K562 (cell line): ENCODE results near the gene B4GALNT4. TPM values are rescaled to one million over a fixed set of nuclear protein-coding genes. Genes with fewer than 3 reads are reported as not detected.

Experiments used
- ARHGAP35 ChIP-seq: fragments of 450-650 bp; IDR thresholded peaks from 2 replicates; pipeline ENCODE4 v1.6.1; 2018; ENCODE audit not compliant: partially characterized antibody
- ASH1L ChIP-seq: fragments of 450-650 bp; IDR thresholded peaks from 2 replicates; pipeline ENCODE4 v1.6.1; 2018; ENCODE audit warnings: borderline replicate concordance, mild to moderate bottlenecking, low read depth; ENCODE audit not compliant: partially characterized antibody
- CHD1 ChIP-seq: fragments of 200-600 bp; sonication (generic); IDR thresholded peaks from one replicate; pipeline ENCODE4 v1.6.1; 2012; ENCODE audit warnings: mild to moderate bottlenecking, moderate library complexity, low read length, inconsistent platforms
- CSDE1 ChIP-seq, 2 experiments: fragments of 450-650 bp; IDR thresholded peaks; 2 replicates each; pipeline ENCODE4 v1.6.1; 2016; ENCODE audit warnings: mild to moderate bottlenecking in 1 of 2
- EP400 ChIP-seq: fragments of 450-650 bp; IDR thresholded peaks from 2 replicates; pipeline ENCODE4 v1.6.1; 2017; ENCODE audit warnings: antibody characterized with exemption, mild to moderate bottlenecking, moderate library complexity
- IRF2 ChIP-seq: sonication (generic); formaldehyde crosslinking; IDR thresholded peaks from 2 replicates; pipeline ENCODE4 v1.8.1; 2022; ENCODE audit warnings: mild to moderate bottlenecking, missing genetic modification reagents
- NCOA4 ChIP-seq: fragments of 450-650 bp; IDR thresholded peaks from 2 replicates; pipeline ENCODE4 v1.6.1; 2018; ENCODE audit warnings: mild to moderate bottlenecking; ENCODE audit not compliant: partially characterized antibody
- NCOR1 ChIP-seq: fragments of 450-650 bp; IDR thresholded peaks from 2 replicates; pipeline ENCODE4 v1.6.1; 2016; ENCODE audit warnings: mild to moderate bottlenecking, moderate library complexity
- NFIX ChIP-seq: fragments of 250-450 bp; sonication (Bioruptor Pico); IDR thresholded peaks from 2 replicates; pipeline ENCODE4 v1.4.0; 2020; ENCODE audit warnings: low read depth, mild to moderate bottlenecking, moderate library complexity
- NR2C2 ChIP-seq, 2 experiments: fragments of 200-800 bp in 1 of 2; sonication (Bioruptor generic) in 1 of 2; sonication (generic) in 1 of 2; formaldehyde crosslinking in 1 of 2; IDR thresholded peaks; 2 replicates each; pipeline versions ENCODE4 v1.6.1 to v1.8.0; 2016 to 2022; ENCODE audit warnings: mild to moderate bottlenecking in 1 of 2, missing compliant biosample characterization in 1 of 2, missing genetic modification characterization in 1 of 2, missing genetic modification reagents in 1 of 2
- PCBP1 ChIP-seq: fragments of 200-400 bp; formaldehyde crosslinking; IDR thresholded peaks from 2 replicates; pipeline ENCODE4 v1.6.1; 2018; ENCODE audit warnings: mild to moderate bottlenecking, low read depth, low read length; ENCODE audit not compliant: poor library complexity, severe bottlenecking
- PCBP2 ChIP-seq: fragments of 200-400 bp; formaldehyde crosslinking; IDR thresholded peaks from 2 replicates; pipeline ENCODE4 v1.6.1; 2018; ENCODE audit warnings: low read length, low read depth, mild to moderate bottlenecking, moderate library complexity; ENCODE audit not compliant: poor library complexity, severe bottlenecking
- SIN3A ChIP-seq, 2 experiments: fragments of 150-350 bp in 1 of 2; IDR thresholded peaks; 2 replicates each; pipeline ENCODE4 v1.6.1; 2011 to 2016; ENCODE audit warnings: borderline replicate concordance in 2 of 2, low read depth in 2 of 2, low read length in 2 of 2, mild to moderate bottlenecking in 2 of 2, moderate library complexity in 2 of 2; ENCODE audit not compliant: control insufficient read depth in 1 of 2
- SNAPC5 ChIP-seq: fragments of 250-450 bp; sonication (Bioruptor Pico); IDR thresholded peaks from 2 replicates; pipeline ENCODE4 v1.8.0; 2021; ENCODE audit warnings: moderate library complexity, mild to moderate bottlenecking, inconsistent platforms
- THRB ChIP-seq: fragments of 450-650 bp; formaldehyde crosslinking; conservative IDR thresholded peaks from 2 replicates; pipeline ENCODE4 v1.4.0; 2022; ENCODE audit warnings: mild to moderate bottlenecking, missing genetic modification characterization
- U2AF1 ChIP-seq: fragments of 200-400 bp; formaldehyde crosslinking; optimal IDR thresholded peaks from 2 replicates; pipeline ENCODE3; 2017; ENCODE audit warnings: mild to moderate bottlenecking, low read depth, low read length, moderate library complexity
- UBTF ChIP-seq, 2 experiments: IDR thresholded peaks; 2 replicates each; pipeline ENCODE4 v1.6.1; 2012; ENCODE audit warnings: improper control_type of control experiment in 2 of 2, low read depth in 2 of 2, low read length in 2 of 2, borderline replicate concordance in 1 of 2
- ZBTB17 ChIP-seq: fragments of 450-650 bp; formaldehyde crosslinking; IDR thresholded peaks from 2 replicates; pipeline ENCODE4 v1.4.0; 2020; ENCODE audit warnings: mild to moderate bottlenecking
- ZBTB2 ChIP-seq: fragments of 450-650 bp; IDR thresholded peaks from 2 replicates; pipeline ENCODE4 v1.6.1; 2016; ENCODE audit warnings: antibody characterized with exemption
- ZNF133 ChIP-seq: fragments of 250-450 bp; sonication (Bioruptor Pico); IDR thresholded peaks from 2 replicates; pipeline ENCODE4 v1.4.0; 2020; ENCODE audit warnings: mild to moderate bottlenecking
- ZNF23 ChIP-seq: fragments of 250-450 bp; sonication (Bioruptor Pico); IDR thresholded peaks from 2 replicates; pipeline ENCODE4 v1.4.0; 2020; ENCODE audit warnings: mild to moderate bottlenecking
- polyA plus RNA-seq, 8 experiments: library from polyadenylated mRNA; depleted of rRNA in 4 of 8; stranded (reverse) in 5 of 8; unstranded in 3 of 8; fragments of >200 nt; fragmentation: Nextera tagmentation in 2 of 8; fragmentation: Illumina TruSeq in 1 of 8; extraction: Ambion mirVana in 2 of 8; extraction: Trizol in 1 of 8; gene quantifications; 2 replicates each; pipeline versions ENCODE4 v1.2.1 to v1.2.3, GENCODE V29; 2011 to 2014; ENCODE audit warnings: inconsistent platforms in 1 of 8, missing spikeins in 1 of 8
- total RNA-seq, 7 experiments: library from RNA; depleted of rRNA in 6 of 7; stranded (reverse); fragments of >200 nt in 6 of 7; fragmentation: Illumina TruSeq in 2 of 7; extraction: Trizol in 2 of 7; gene quantifications; 2 replicates each; pipeline versions ENCODE4 v1.2.1 to v1.2.3, GENCODE V29; 2011 to 2021; ENCODE audit warnings: low replicate concordance in 1 of 7

B4GALNT4 gene
- total and polyA plus RNA-seq, 9 of the 15 experiments (the other 6 are each of a cell fraction or from before 2014, with no cell fraction given) = 0.20 to 37.1 (median 10.8) TPM; not detected in 1

- TF ChIP-seq NCOA4 (peak; percentile 54), UBTF (IDR thresholded peaks at IDR 0.05; ENCODE audit: borderline replicate concordance in 1 of 2, low read depth in 2 of 2, low read length in 2 of 2) (no peak), NCOR1 (no peak), EP400 (peak; percentile 20; the same call in 1 of the 2 replicates), SNAPC5 (CRISPR knock-in tag) (no peak), ARHGAP35 (peak; percentile 67), U2AF1 (peak; percentile 79), ZBTB17 (CRISPR knock-in tag) (no peak), THRB (CRISPR knock-in tag) (0 out of 2 replicates have a peak, but pooled peaks have one; percentile 26), PCBP2 (peak; percentile 76), NFIX (no peak), ASH1L (peak; percentile 65), IRF2 (CRISPR knock-in tag) (no peak), NR2C2 (CRISPR knock-in tag; IDR thresholded peaks at IDR 0.05) (no peak), NR2C2 (tag; IDR thresholded peaks at IDR 0.05) (no peak), ZBTB2 (peak; percentile 84; the same call in 1 of the 2 replicates), ZNF23 (no peak), CSDE1 (IDR thresholded peaks at IDR 0.05) (0 out of 4 replicates have a peak, but pooled peaks of 1 of the 2 experiments have one; percentile 67), SIN3A (IDR thresholded peaks at IDR 0.05; ENCODE audit: borderline replicate concordance in 2 of 2, control insufficient read depth in 1 of 2, low read depth in 2 of 2, low read length in 2 of 2) (no peak), CHD1 (no peak), PCBP1 (no peak), ZNF133 (CRISPR knock-in tag) (no peak)
Observed at GRCh38 chr11:340539-341512, 28.5 kb upstream of the B4GALNT4 start (continued).
